PC-3 (cell line): ENCODE data around the gene ECHS1. TPM values are rescaled to one million over a fixed set of nuclear protein-coding genes. Genes with fewer than 3 reads are reported as not detected.

Experiments used
- ATAC-seq: fragments of 200-7000 bp; cut with Tn5 transposase; 2 replicates; pipeline ENCODE4 v1.9.1; 2020; ENCODE audit warnings: mild to moderate bottlenecking, moderate library complexity
- BruUV-seq: library from RNA; stranded (reverse); fragments of 400-500 nt; replicated peaks from 2 replicates; lab custom pipeline; 2021; lab: Mats Ljungman, UMichigan
- CTCF ChIA-PET: fragments of 300-600 bp; sonication (Branson Sonifier 250); formaldehyde crosslinking; loops from one replicate; lab custom pipeline; 2022; ENCODE audit warnings: antibody characterized with exemption; lab: Charles Lee
- POLR2A ChIA-PET: fragments of 300-600 bp; sonication (Branson Sonifier 250); formaldehyde crosslinking; loops from one replicate; lab custom pipeline; 2022; ENCODE audit warnings: antibody characterized with exemption; ENCODE audit not compliant: unreplicated experiment; lab: Charles Lee
- DNase-seq: peaks from one replicate; pipeline ENCODE4 v3.0.0-alpha.2; 2015
- H2AFZ ChIP-seq: fragments of 300-600 bp; sonication (generic); 2 replicates; pipeline ENCODE4 v1.6.0; 2016; ENCODE audit warnings: antibody characterized with exemption, low read length
- H3F3A ChIP-seq: fragments of 300-600 bp; sonication (generic); one replicate; pipeline ENCODE4 v1.6.0; 2017; ENCODE audit warnings: antibody characterized with exemption, low read length, control low read depth, mild to moderate bottlenecking; ENCODE audit not compliant: unreplicated experiment
- H3K27ac ChIP-seq: fragments of 300-600 bp; sonication (generic); 2 replicates; pipeline ENCODE4 v1.5.1; 2016; ENCODE audit warnings: mild to moderate bottlenecking, low read length
- H3K27me3 ChIP-seq: fragments of 300-600 bp; sonication (generic); 2 replicates; pipeline ENCODE4 v1.6.1; 2016; ENCODE audit warnings: low read length, mixed read lengths
- H3K36me3 ChIP-seq: fragments of 300-600 bp; sonication (generic); 2 replicates; pipeline ENCODE4 v1.6.1; 2016; ENCODE audit warnings: low read depth, mixed run types, low read length, mixed read lengths
- H3K4me1 ChIP-seq: fragments of 300-600 bp; sonication (generic); 2 replicates; pipeline ENCODE4 v1.5.1; 2016; ENCODE audit warnings: low read length; ENCODE audit not compliant: insufficient read depth
- H3K4me2 ChIP-seq: fragments of 300-600 bp; sonication (generic); 2 replicates; pipeline ENCODE4 v1.6.0; 2016; ENCODE audit warnings: low read length
- H3K4me3 ChIP-seq: fragments of 300-600 bp; sonication (generic); 2 replicates; pipeline ENCODE4 v1.5.1; 2016; ENCODE audit warnings: mild to moderate bottlenecking, low read length, mixed read lengths
- H3K79me2 ChIP-seq: fragments of 300-600 bp; sonication (generic); 2 replicates; pipeline ENCODE4 v1.6.1; 2017; ENCODE audit warnings: low read length, mixed read lengths
- H3K9ac ChIP-seq: fragments of 300-600 bp; sonication (generic); 2 replicates; pipeline ENCODE4 v1.6.0; 2016; ENCODE audit warnings: mild to moderate bottlenecking, low read length
- H3K9me2 ChIP-seq: fragments of 300-600 bp; sonication (generic); replicated peaks from 2 replicates; pipeline ENCODE4 v1.6.1; 2016; ENCODE audit warnings: mixed run types, low read length, mixed read lengths
- H3K9me3 ChIP-seq: fragments of 300-600 bp; sonication (generic); 2 replicates; pipeline ENCODE4 v1.6.1; 2016; ENCODE audit warnings: low read length, mixed read lengths
- H4K20me1 ChIP-seq: fragments of 300-600 bp; sonication (generic); 2 replicates; pipeline ENCODE4 v1.6.1; 2016; ENCODE audit warnings: low read length, mixed read lengths
- EZH2 ChIP-seq: fragments of 300-600 bp; sonication (generic); IDR thresholded peaks from one replicate; pipeline ENCODE4 v1.6.1; 2017; ENCODE audit warnings: antibody characterized with exemption, mild to moderate bottlenecking, low read length; ENCODE audit not compliant: unreplicated experiment
- EZH2phosphoT487 ChIP-seq: fragments of 300-600 bp; sonication (generic); IDR thresholded peaks from 2 replicates; pipeline ENCODE4 v1.6.1; 2018; ENCODE audit warnings: mild to moderate bottlenecking, antibody characterized with exemption, low read length, borderline replicate concordance
- intact Hi-C: fragments of 100-400 bp; cut with micrococcal nuclease; formaldehyde crosslinking; loops from 2 replicates; pipeline ENCODE4 v1.9.0; 2023
- total RNA-seq: library from RNA; depleted of rRNA; stranded (reverse); fragments of >200 nt; gene quantifications from 2 replicates; pipeline ENCODE4 v1.2.3, GENCODE V29; 2014
- TF ChIP-seq, protein P1 (sequence below): fragments of 300-600 bp; sonication (generic); conservative IDR thresholded peaks from 2 replicates; pipeline ENCODE4 v1.5.1; 2017; ENCODE audit warnings: antibody characterized with exemption, low read depth, mild to moderate bottlenecking, low read length

Gene ECHS1
- total RNA-seq, 1 experiment from 2014 or later, result 120 TPM

DNA sequence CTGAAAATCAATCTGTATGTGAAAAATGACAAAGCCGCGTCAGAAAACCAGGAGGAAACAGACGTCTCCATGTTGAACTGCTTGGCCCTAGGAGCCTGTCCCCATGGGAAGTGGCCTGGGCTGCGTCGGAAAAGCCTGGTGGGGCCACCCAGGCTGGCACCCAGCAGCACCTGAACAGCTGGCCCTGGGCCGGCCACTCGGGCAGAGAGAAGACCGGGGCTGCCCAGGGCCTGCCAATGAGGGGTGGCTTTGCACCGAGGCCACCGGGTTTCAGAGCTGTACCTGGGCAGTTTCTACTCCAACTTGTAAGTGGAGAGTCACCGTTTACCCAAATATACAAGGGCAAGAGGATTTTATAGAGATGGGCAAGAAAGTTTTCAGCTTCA, 14.2 kb downstream of the ECHS1 start:
- Histone ChIP-seq H3K9ac (no peak overlapping the region), H3K79me2 (no peaks in the 10 kb centered on the region), H3K36me3 (no peaks in the 10 kb centered on the region), H3K4me2 (no peak overlapping the region), H3K4me1 (0 out of 2 replicates have a peak, but pooled peaks cover 4% of the 10 kb centered on the region), H3K4me3 (no peak overlapping the region), H3K27me3 (no peaks in the 10 kb centered on the region), H3K9me2 (no peaks in the 10 kb centered on the region), H4K20me1 (no peaks in the 10 kb centered on the region), H2AFZ (no peak overlapping the region), H3F3A (no peaks in the 10 kb centered on the region), H3K9me3 (no peaks in the 10 kb centered on the region), H3K27ac (no peak overlapping the region)
- ChIA-PET POLR2A (no interaction called here), CTCF (no interaction called here)
- intact Hi-C loops, result no loop called here
- no TSS peak for BruUV-seq
- ATAC-seq (no peak), DNase-seq (no peak)
- TF ChIP-seq EZH2phosphoT487, result no peak

DNA sequence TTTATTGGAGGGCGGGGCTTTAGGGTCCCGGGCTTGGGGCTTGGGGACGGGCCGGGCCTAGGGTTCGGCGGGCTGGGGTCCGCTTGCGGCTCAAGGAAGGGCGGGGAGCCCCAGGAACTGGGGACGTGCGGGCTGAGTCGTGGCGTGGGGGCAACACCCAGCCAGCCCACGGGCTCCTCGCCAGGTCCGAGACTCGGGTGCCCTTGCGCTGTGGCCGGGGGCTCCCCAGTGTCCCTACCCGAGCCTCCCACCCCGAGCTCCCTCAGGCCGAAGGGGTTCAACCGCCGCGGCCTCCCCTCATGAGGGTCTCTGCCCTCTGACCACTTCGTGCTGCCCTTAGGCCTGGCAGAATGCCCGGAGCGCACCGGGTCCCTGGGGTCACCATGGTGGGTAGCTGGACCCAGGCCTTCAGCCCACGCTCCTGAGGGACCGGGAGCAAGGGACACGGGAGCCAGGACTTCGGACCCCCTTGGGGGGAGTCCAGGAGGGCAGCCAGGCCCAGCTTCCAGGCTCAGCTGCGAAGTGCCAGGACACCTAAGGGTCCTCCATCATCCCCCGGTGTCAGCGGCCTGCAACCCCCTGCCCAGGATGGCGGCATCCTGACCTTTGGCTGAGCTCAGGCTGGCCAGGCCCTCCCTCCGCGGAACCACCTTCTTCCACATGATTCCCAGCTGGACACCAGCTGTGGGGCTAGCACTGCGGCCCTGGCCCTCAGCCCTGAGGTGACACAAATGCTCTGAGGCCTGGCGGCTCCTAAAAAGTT, 14.8 kb downstream of the ECHS1 start:
- Histone ChIP-seq H3K4me3 (no peak overlapping the region), H3F3A (no peaks in the 10 kb centered on the region), H3K79me2 (no peaks in the 10 kb centered on the region), H3K4me2 (no peak overlapping the region), H2AFZ (no peak overlapping the region), H3K27ac (no peak overlapping the region), H3K4me1 (0 out of 2 replicates have a peak, but pooled peaks cover 4% of the 10 kb centered on the region), H3K9me2 (no peaks in the 10 kb centered on the region), H3K9ac (no peak overlapping the region), H4K20me1 (no peaks in the 10 kb centered on the region), H3K9me3 (no peaks in the 10 kb centered on the region), H3K36me3 (no peaks in the 10 kb centered on the region), H3K27me3 (no peaks in the 10 kb centered on the region)
- intact Hi-C loops, result no loop called here
- TF ChIP-seq EZH2 (no peak), EZH2phosphoT487 (no peak)
- TF ChIP-seq, protein P1, sequence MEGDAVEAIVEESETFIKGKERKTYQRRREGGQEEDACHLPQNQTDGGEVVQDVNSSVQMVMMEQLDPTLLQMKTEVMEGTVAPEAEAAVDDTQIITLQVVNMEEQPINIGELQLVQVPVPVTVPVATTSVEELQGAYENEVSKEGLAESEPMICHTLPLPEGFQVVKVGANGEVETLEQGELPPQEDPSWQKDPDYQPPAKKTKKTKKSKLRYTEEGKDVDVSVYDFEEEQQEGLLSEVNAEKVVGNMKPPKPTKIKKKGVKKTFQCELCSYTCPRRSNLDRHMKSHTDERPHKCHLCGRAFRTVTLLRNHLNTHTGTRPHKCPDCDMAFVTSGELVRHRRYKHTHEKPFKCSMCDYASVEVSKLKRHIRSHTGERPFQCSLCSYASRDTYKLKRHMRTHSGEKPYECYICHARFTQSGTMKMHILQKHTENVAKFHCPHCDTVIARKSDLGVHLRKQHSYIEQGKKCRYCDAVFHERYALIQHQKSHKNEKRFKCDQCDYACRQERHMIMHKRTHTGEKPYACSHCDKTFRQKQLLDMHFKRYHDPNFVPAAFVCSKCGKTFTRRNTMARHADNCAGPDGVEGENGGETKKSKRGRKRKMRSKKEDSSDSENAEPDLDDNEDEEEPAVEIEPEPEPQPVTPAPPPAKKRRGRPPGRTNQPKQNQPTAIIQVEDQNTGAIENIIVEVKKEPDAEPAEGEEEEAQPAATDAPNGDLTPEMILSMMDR, result no peak
- ChIA-PET POLR2A (no interaction called here), CTCF (no interaction called here)
- no peak for DNase-seq
- ATAC-seq, result no peak
- no TSS peak for BruUV-seq

DNA sequence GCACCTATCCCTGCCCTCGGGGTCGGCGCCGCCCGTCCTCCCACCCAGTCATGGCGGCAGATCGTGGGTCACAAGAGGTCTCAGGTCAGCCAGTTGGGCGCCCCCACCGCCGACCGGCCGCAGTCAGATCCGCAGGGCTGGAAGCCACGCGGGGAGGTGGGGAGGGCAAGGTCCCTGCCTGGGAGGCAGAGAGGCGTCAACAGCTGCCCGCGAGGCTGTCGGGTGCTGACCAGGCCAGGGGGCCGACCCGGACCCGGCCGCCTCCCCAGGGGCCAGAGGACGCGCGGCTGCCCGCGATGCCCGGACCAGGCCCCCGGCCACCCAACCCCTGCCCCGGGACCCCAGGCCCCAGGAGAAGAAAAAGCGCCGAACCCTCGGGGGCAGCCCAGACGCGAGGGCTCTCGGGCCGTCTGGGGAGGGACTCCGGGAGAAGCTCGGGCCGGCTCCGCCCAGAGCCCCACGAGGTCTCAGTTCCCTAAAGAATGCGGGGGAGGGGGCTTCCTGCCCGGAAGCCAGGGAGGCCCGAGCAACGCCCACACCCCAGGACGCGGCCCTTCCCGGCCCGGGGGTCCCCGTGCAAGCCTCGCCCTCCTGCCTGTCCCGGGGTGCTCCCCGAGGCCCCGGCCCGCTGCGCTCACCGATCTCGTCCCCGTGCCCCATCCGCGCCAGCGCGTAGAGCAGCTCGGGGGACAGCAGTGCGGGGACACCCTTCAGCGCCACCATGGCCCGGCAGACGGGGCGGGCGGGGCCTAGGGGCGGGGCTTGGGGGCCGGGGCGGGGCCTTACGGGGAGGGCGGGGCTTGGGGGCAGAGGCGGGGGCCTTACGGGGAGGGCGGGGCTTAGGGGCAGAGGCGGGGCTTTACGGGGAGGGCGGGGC, 15.6 kb downstream of the ECHS1 start, which contains the start of gene FUOM:
Gene FUOM (minus strand): TSS at position 735 of the 877 bp plus-strand sequence. CDS start 12 bp downstream, at position 723.
- Histone ChIP-seq H3K79me2 (no peaks in the 10 kb centered on the region), H3F3A (no peaks in the 10 kb centered on the region), H3K9ac (peak within 1 kb of the TSS; percentile 69), H4K20me1 (no peaks in the 10 kb centered on the region), H3K27me3 (no peaks in the 10 kb centered on the region), H3K27ac (no peak within 1 kb of the TSS), H3K4me2 (peak within 1 kb of the TSS; percentile 93), H3K4me1 (0 out of 2 replicates have a peak, but pooled peaks cover 4% of the 10 kb centered on the region), H3K9me2 (no peaks in the 10 kb centered on the region), H3K36me3 (no peaks in the 10 kb centered on the region), H2AFZ (peak within 1 kb of the TSS; percentile 78), H3K9me3 (no peaks in the 10 kb centered on the region), H3K4me3 (peak within 1 kb of the TSS; percentile 65)
- intact Hi-C loops, result no loop called here
- CTCF ChIA-PET, result no interaction called here
- peak; percentile 37 for DNase-seq
- TF ChIP-seq EZH2phosphoT487 (no peak), EZH2 (no peak)
- TF ChIP-seq, protein P1, result no peak
- POLR2A ChIA-PET, result no interaction called here
- peak; percentile 61 for ATAC-seq
- no TSS peak for BruUV-seq
